DOHH2 (cell line): Measurements from ENCODE around the gene RNLS.

Source experiments
- CTCF ChIP-seq: fragments of 200-600 bp; sonication (generic); IDR thresholded peaks from one replicate; pipeline ENCODE4 v1.5.1; 2014; ENCODE audit warnings: antibody characterized with exemption, mild to moderate bottlenecking, low read depth, low read length; ENCODE audit not compliant: poor library complexity, severe bottlenecking
- EZH2phosphoT487 ChIP-seq: fragments of 200-600 bp; sonication (generic); IDR thresholded peaks from 2 replicates; pipeline ENCODE4 v1.6.1; 2017; ENCODE audit warnings: borderline replicate concordance, mild to moderate bottlenecking, antibody characterized with exemption, low read length, moderate library complexity, mixed read lengths

GRCh38 chr10:88624840-88625239, 41.7 kb upstream of the RNLS start:
- TF ChIP-seq CTCF: no peak
- no peak for TF ChIP-seq EZH2phosphoT487
